Trophoblast cell (in vitro differentiated cells and primary cell): ENCODE results near the gene DNMBP.
A peak's percentile ranks its signal among the peaks of the same experiment; 100 is the strongest.
"Not testable (repeated sequence)": the region's sequence is repeated elsewhere in the genome, so short reads cannot be mapped to it uniquely, and the experiment has no call there.

ENCODE experiments used
- DNase-seq, 2 donors: peaks; one replicate each; pipeline ENCODE4 v3.0.0-alpha.2; 2016
- H2AFZ ChIP-seq: 2 replicates; pipeline ENCODE4 v1.6.1; 2013; ENCODE audit warnings: low read length, moderate library complexity, mild to moderate bottlenecking; ENCODE audit not compliant: insufficient read depth, poor library complexity
- H2AK5ac ChIP-seq: 2 replicates; pipeline ENCODE4 v1.6.1; 2013; ENCODE audit warnings: mild to moderate bottlenecking, low read length
- H2BK120ac ChIP-seq: 2 replicates; pipeline ENCODE4 v1.6.1; 2013; ENCODE audit warnings: low read length, mild to moderate bottlenecking, moderate library complexity; ENCODE audit not compliant: insufficient read depth, poor library complexity
- H2BK12ac ChIP-seq: 2 replicates; pipeline ENCODE4 v1.6.1; 2013; ENCODE audit warnings: mild to moderate bottlenecking, low read length, moderate library complexity
- H2BK5ac ChIP-seq: 2 replicates; pipeline ENCODE4 v1.6.1; 2013; ENCODE audit warnings: low read length, low read depth, moderate library complexity, mild to moderate bottlenecking; ENCODE audit not compliant: poor library complexity
- H3K14ac ChIP-seq: 2 replicates; pipeline ENCODE4 v1.6.1; 2013; ENCODE audit warnings: mild to moderate bottlenecking, low read length
- H3K18ac ChIP-seq: 2 replicates; pipeline ENCODE4 v1.6.1; 2013; ENCODE audit warnings: mild to moderate bottlenecking, low read length
- H3K23ac ChIP-seq: 2 replicates; pipeline ENCODE4 v1.6.1; 2013; ENCODE audit warnings: low read length
- H3K27ac ChIP-seq: 2 replicates; pipeline ENCODE4 v1.5.1; 2013; ENCODE audit warnings: low read depth, mild to moderate bottlenecking, inconsistent platforms, low read length, moderate library complexity
- H3K27me3 ChIP-seq: 2 replicates; pipeline ENCODE4 v1.6.1; 2013; ENCODE audit warnings: inconsistent platforms, mild to moderate bottlenecking, low read length, moderate library complexity; ENCODE audit not compliant: insufficient read depth
- H3K36me3 ChIP-seq, 2 experiments: 1 replicate in 1 of 2; 2 replicates in 1 of 2; pipeline ENCODE4 v1.6.1; 2013; ENCODE audit warnings: low read length in 2 of 2, mild to moderate bottlenecking in 2 of 2, moderate library complexity in 1 of 2; ENCODE audit not compliant: insufficient read depth in 2 of 2, control insufficient read depth in 1 of 2
- H3K4ac ChIP-seq: 2 replicates; pipeline ENCODE4 v1.6.1; 2013; ENCODE audit warnings: low read depth, mild to moderate bottlenecking, low read length, moderate library complexity
- H3K4me1 ChIP-seq, 2 experiments: 1 replicate in 1 of 2; 2 replicates in 1 of 2; pipeline ENCODE4 v1.6.1; 2013; ENCODE audit warnings: low read length in 2 of 2, mild to moderate bottlenecking in 2 of 2, moderate library complexity in 1 of 2; ENCODE audit not compliant: insufficient read depth in 2 of 2, control insufficient read depth in 1 of 2
- H3K4me2 ChIP-seq: 2 replicates; pipeline ENCODE4 v1.6.1; 2013; ENCODE audit warnings: inconsistent platforms, mild to moderate bottlenecking, low read length, moderate library complexity
- H3K4me3 ChIP-seq: 2 replicates; pipeline ENCODE4 v1.5.1; 2013; ENCODE audit warnings: mild to moderate bottlenecking, low read depth, low read length, inconsistent platforms
- H3K79me1 ChIP-seq: one replicate; pipeline ENCODE4 v1.6.1; 2013; ENCODE audit warnings: low read length
- H3K79me2 ChIP-seq: 2 replicates; pipeline ENCODE4 v1.6.1; 2013; ENCODE audit warnings: low read length, mild to moderate bottlenecking; ENCODE audit not compliant: control insufficient read depth, insufficient read depth, poor library complexity
- H3K9ac ChIP-seq: 2 replicates; pipeline ENCODE4 v1.6.1; 2013; ENCODE audit warnings: mild to moderate bottlenecking, low read length
- H3K9me3 ChIP-seq: 2 replicates; pipeline ENCODE4 v1.6.1; 2013; ENCODE audit warnings: low read depth, mild to moderate bottlenecking, control low read depth, inconsistent platforms, low read length; ENCODE audit not compliant: insufficient read depth
- H4K12ac ChIP-seq: 2 replicates; pipeline ENCODE4 v1.6.1; 2013; ENCODE audit warnings: low read depth, mild to moderate bottlenecking, low read length, moderate library complexity
- H4K8ac ChIP-seq: 2 replicates; pipeline ENCODE4 v1.6.1; 2013; ENCODE audit warnings: low read depth, mild to moderate bottlenecking, low read length, moderate library complexity
- H4K91ac ChIP-seq: one replicate; pipeline ENCODE4 v1.6.1; 2013; ENCODE audit warnings: low read depth, mild to moderate bottlenecking, low read length, moderate library complexity
- WGBS: extraction: QIAGEN DNeasy Blood & Tissue Kit; methylation state at CpG from one replicate; pipeline ENCODE4 v1.1.7; 2013; ENCODE audit warnings: missing lambda C conversion rate; ENCODE audit not compliant: insufficient read length, insufficient coverage; ENCODE audit errors: extremely low coverage; 5-methylcytosine and 5-hydroxymethylcytosine counted together

Gene DNMBP

DNA sequence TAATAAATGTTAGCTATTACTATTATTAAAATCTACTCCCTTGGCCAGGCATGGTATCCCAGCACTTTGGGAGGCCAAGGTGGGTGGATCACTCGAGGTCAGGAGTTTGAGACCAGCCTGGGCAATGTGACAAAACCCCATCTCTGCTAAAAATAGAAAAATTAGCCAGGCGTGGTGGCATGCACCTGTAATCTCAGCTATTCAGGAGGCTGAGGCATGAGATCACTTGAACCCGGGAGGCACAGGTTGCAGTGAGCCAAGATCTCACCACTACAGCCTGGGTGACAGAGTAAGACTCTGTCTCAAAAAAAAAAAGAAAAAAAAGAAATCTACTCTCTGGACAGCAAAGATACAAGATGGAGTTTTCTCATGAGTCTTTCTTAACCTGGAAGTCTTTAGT, 56.2 kb downstream of the DNMBP start:
- H4K12ac ChIP-seq, H4K91ac ChIP-seq, H3K4me3 ChIP-seq, H3K23ac ChIP-seq, H2BK5ac ChIP-seq, H3K4me1 ChIP-seq, H3K9me3 ChIP-seq, H3K4me2 ChIP-seq, H3K9ac ChIP-seq, H3K14ac ChIP-seq, H4K8ac ChIP-seq, H3K27me3 ChIP-seq, H2AFZ ChIP-seq, H3K18ac ChIP-seq, DNase-seq, H2BK12ac ChIP-seq, H3K27ac ChIP-seq, H3K79me1 ChIP-seq, H3K79me2 ChIP-seq, H3K4ac ChIP-seq, H2AK5ac ChIP-seq, H2BK120ac ChIP-seq: not testable (repeated sequence)
- peaks cover 36 to 43% of the 10 kb centered on the region in 2 experiments for H3K36me3 ChIP-seq
- WGBS: no CpG with 5 or more reads among the region's 3 CpGs

DNA sequence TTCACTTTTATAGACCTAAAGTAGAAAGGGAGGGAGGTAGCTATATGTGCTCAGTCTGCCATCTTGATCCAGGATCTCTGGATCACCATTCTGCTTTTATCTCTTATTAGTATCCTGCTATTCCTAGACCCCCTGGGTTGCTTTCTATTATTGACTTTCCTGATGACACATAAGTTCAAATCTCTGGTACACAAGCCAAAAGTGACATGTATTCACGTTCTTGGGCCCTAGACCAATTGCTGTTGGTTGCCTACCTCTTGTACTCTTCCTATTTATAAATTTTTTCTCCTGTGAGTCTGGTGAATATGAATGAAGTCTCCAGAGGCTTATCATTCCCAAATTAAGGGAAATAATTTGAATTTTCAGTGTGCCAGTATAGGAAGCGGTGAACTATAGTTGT, 56.9 kb downstream of the DNMBP start:
- Histone ChIP-seq H3K4me1 (no peaks in the 10 kb centered on the region), H2AFZ (no peak overlapping the region), H3K9ac (no peak overlapping the region), H2AK5ac (no peak overlapping the region), H3K18ac (no peak overlapping the region), H3K4me2 (no peak overlapping the region), H3K27ac (no peak overlapping the region), H3K4ac (no peak overlapping the region), H4K12ac (no peak overlapping the region), H3K9me3 (peaks cover 7% of the 10 kb centered on the region), H3K79me1 (no peaks in the 10 kb centered on the region), H2BK12ac (no peak overlapping the region), H3K27me3 (no peaks in the 10 kb centered on the region), H3K4me3 (no peak overlapping the region), H2BK120ac (no peak overlapping the region), H4K91ac (no peak overlapping the region), H3K36me3 (peaks cover 36 to 43% of the 10 kb centered on the region in 2 experiments), H3K14ac (no peak overlapping the region), H3K23ac (no peak overlapping the region), H4K8ac (no peak overlapping the region), H3K79me2 (peaks cover 2% of the 10 kb centered on the region), H2BK5ac (no peak overlapping the region)
- no peak for DNase-seq
- no CpG with 5 or more reads among the region's 2 CpGs for WGBS

DNA sequence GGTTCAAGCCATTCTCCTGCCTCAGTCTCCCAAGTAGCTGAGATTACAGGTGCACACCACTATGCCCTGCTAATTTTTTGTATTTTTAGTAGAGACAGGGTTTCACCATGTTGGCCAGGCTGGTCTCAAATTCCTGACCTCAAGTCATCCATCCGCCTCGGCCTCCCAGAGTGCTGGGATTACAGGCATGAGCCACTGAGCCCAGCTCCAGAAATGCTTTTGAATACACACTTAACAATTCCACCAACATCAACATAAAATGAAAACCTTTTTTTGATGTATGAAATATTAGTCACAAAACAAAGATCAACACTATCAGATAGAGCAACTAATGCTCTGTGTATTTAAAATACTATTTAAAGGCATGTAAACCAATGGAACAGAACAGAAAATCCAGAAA, 63.7 kb downstream of the DNMBP start:
- not testable (repeated sequence) for H3K4ac ChIP-seq, H3K79me2 ChIP-seq, H3K27ac ChIP-seq, H3K9me3 ChIP-seq, H3K23ac ChIP-seq, H3K4me2 ChIP-seq, H2BK5ac ChIP-seq, H3K9ac ChIP-seq, H3K79me1 ChIP-seq, H3K36me3 ChIP-seq, H2BK12ac ChIP-seq, H2AFZ ChIP-seq, H2AK5ac ChIP-seq, H4K12ac ChIP-seq, DNase-seq, H4K8ac ChIP-seq, H3K14ac ChIP-seq, H3K4me1 ChIP-seq, H2BK120ac ChIP-seq, H3K18ac ChIP-seq, H3K27me3 ChIP-seq, H3K4me3 ChIP-seq, H4K91ac ChIP-seq
- WGBS: no CpG with 5 or more reads among the region's 2 CpGs

DNA sequence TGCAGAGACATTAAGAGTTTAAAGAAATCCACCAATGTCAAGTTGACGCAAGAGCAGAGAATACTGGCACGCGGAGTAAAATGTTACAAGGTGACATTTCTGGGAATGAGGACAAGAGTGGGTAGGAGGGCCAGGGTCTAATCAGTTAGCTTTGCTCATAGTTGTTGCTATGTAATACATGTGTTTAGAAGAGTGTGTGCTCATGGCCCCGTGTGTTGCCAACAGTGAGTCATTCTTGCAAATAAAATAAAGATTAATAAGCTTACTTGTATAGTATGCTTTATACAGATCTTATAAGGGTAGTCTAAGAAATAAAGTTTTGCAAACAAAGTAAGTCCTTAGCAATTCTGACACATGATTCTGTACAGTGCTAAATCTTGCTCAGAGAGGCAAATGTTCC, 64.5 kb downstream of the DNMBP start:
- Histone ChIP-seq H4K8ac (no peak overlapping the region), H3K4me3 (no peak overlapping the region), H3K9me3 (no peaks in the 10 kb centered on the region), H2BK5ac (no peak overlapping the region), H3K4me2 (no peak overlapping the region), H3K18ac (no peak overlapping the region), H4K12ac (no peak overlapping the region), H3K79me1 (no peaks in the 10 kb centered on the region), H3K4ac (no peak overlapping the region), H4K91ac (no peak overlapping the region), H3K9ac (no peak overlapping the region), H3K36me3 (peaks cover 3 to 5% of the 10 kb centered on the region in 2 experiments), H3K14ac (no peak overlapping the region), H2BK120ac (no peak overlapping the region), H3K27me3 (no peaks in the 10 kb centered on the region), H3K79me2 (no peaks in the 10 kb centered on the region), H3K4me1 (peaks cover 3 to 4% of the 10 kb centered on the region in 2 experiments), H2AFZ (no peak overlapping the region), H2AK5ac (no peak overlapping the region), H2BK12ac (no peak overlapping the region), H3K23ac (no peak overlapping the region), H3K27ac (no peak overlapping the region)
- no CpG with 5 or more reads among the region's 4 CpGs for WGBS
- DNase-seq: peak; percentile 18 to 65
